A204.1 (cell line): ENCODE measurements around the gene ANKRD6.
A peak's percentile ranks its signal among the peaks of the same experiment; 100 is the strongest.

Experiments
- FAIRE-seq: peaks from 2 replicates; lab custom pipeline; 2012; peaks lifted over from hg19 to GRCh38; lab: Jason Lieb, UNC

Gene ANKRD6

GRCh38 chr6:89564752-89565427 lies 131.9 kb downstream of the ANKRD6 start:
- no peak for FAIRE-seq

GRCh38 chr6:89566008-89566800 lies 133.3 kb downstream of the ANKRD6 start:
- no peak for FAIRE-seq

- FAIRE-seq = no peak
Observed at GRCh38 chr6:89566930-89567629, 134.1 kb downstream of the ANKRD6 start.

GRCh38 chr6:89567630-89568390 lies 134.9 kb downstream of the ANKRD6 start:
- no peak for FAIRE-seq

GRCh38 chr6:89574910-89575561 lies 142.1 kb downstream of the ANKRD6 start:
- FAIRE-seq = no peak

GRCh38 chr6:89575562-89575960 lies 142.6 kb downstream of the ANKRD6 start:
- no peak for FAIRE-seq

- FAIRE-seq = no peak
Observed at GRCh38 chr6:89580997-89581666, 148.2 kb downstream of the ANKRD6 start.

- FAIRE-seq = no peak
Observed at GRCh38 chr6:89581689-89582088, 148.7 kb downstream of the ANKRD6 start.

- FAIRE-seq = no peak
Observed at GRCh38 chr6:89582669-89583325, 149.8 kb downstream of the ANKRD6 start.

- FAIRE-seq = no peak
Observed at GRCh38 chr6:89583559-89583958, 150.6 kb downstream of the ANKRD6 start.

- no peak for FAIRE-seq
Observed at GRCh38 chr6:89584539-89584938, 151.6 kb downstream of the ANKRD6 start.

GRCh38 chr6:89585154-89585553 lies 152.2 kb downstream of the ANKRD6 start:
- FAIRE-seq = no peak

GRCh38 chr6:89589297-89590025 lies 156.5 kb downstream of the ANKRD6 start:
- FAIRE-seq = no peak

GRCh38 chr6:89590133-89590532 lies 157.2 kb downstream of the ANKRD6 start:
- no peak for FAIRE-seq

- FAIRE-seq = no peak
Observed at GRCh38 chr6:89591745-89592144, 158.8 kb downstream of the ANKRD6 start.

GRCh38 chr6:89596056-89596455 lies 163.1 kb downstream of the ANKRD6 start:
- no peak for FAIRE-seq

- FAIRE-seq = no peak
Observed at GRCh38 chr6:89596484-89596883, 163.5 kb downstream of the ANKRD6 start.

GRCh38 chr6:89597372-89597771 lies 164.4 kb downstream of the ANKRD6 start:
- no peak for FAIRE-seq

- peak; percentile 86 for FAIRE-seq
Observed at GRCh38 chr6:89597988-89598387, 165.0 kb downstream of the ANKRD6 start.

- no peak for FAIRE-seq
Observed at GRCh38 chr6:89599727-89600126, 166.8 kb downstream of the ANKRD6 start.
